HepG2 (cell line): ENCODE results near the gene ALOX5. TPM values are rescaled to one million over a fixed set of nuclear protein-coding genes. Genes with fewer than 3 reads are reported as not detected.

ENCODE experiments used
- ATAC-seq: fragments of 200-7000 bp; cut with Tn5 transposase; 3 replicates; pipeline ENCODE4 v1.9.1; 2020; ENCODE audit warnings: mild to moderate bottlenecking, moderate library complexity
- BruUV-seq: library from RNA; stranded (reverse); fragments of 400-500 nt; replicated peaks from 2 replicates; lab custom pipeline; 2021; lab: Mats Ljungman, UMichigan
- CTCF ChIA-PET: fragments of 300-600 bp; formaldehyde crosslinking; extraction: SDS; loops from one replicate; lab custom pipeline; 2021; ENCODE audit warnings: low total read pairs, inconsistent platforms, low intra/inter-chr PET ratio; lab: Yijun Ruan, JAX
- POLR2A ChIA-PET: fragments of 350-600 bp; sonication (Branson Sonifier 250); formaldehyde crosslinking; loops from one replicate; lab custom pipeline; 2020; ENCODE audit warnings: antibody characterized with exemption, inconsistent platforms; lab: Yijun Ruan, JAX
- DNase-seq: peaks from one replicate; pipeline ENCODE4 v3.0.0-alpha.2; 2015; ENCODE audit warnings: low spot score
- FAIRE-seq: peaks from 3 replicates; lab custom pipeline; 2011; peaks lifted over from hg19 to GRCh38; lab: Jason Lieb, UNC
- H2AFZ ChIP-seq: one replicate; pipeline ENCODE4 v1.6.1; 2011; ENCODE audit warnings: low read length, inconsistent platforms
- H3K27ac ChIP-seq: fragments of 300-600 bp; 3 replicates; pipeline ENCODE4 v1.8.0; 2011; ENCODE audit warnings: mixed run types, mild to moderate bottlenecking, mixed read lengths, low read length, inconsistent platforms; ENCODE audit not compliant: insufficient read depth; ENCODE audit errors: extremely low read length
- H3K27me3 ChIP-seq, 2 experiments: fragments of 200-600 bp in 1 of 2; 2 replicates in 1 of 2; 3 replicates in 1 of 2; pipeline versions ENCODE4 v1.6.0 to v1.8.0; 2011; ENCODE audit warnings: low read length in 2 of 2, mild to moderate bottlenecking in 2 of 2, moderate library complexity in 2 of 2, inconsistent platforms in 1 of 2; ENCODE audit not compliant: insufficient read depth in 2 of 2, control insufficient read depth in 1 of 2
- H3K36me3 ChIP-seq, 2 experiments: fragments of 200-600 bp in 1 of 2; replicated peaks in 1 of 2; 2 replicates in 1 of 2; 3 replicates in 1 of 2; pipeline versions ENCODE4 v1.5.1 to v1.8.0; 2011; ENCODE audit warnings: low read length in 2 of 2, inconsistent platforms in 1 of 2; ENCODE audit not compliant: insufficient read depth in 2 of 2, control insufficient read depth in 1 of 2
- H3K4me1 ChIP-seq: 2 replicates; pipeline ENCODE4 v1.5.1; 2012; ENCODE audit warnings: low read length, inconsistent platforms; ENCODE audit not compliant: insufficient read depth
- H3K4me2 ChIP-seq: 2 replicates; pipeline ENCODE4 v1.6.0; 2011; ENCODE audit warnings: low read depth, low read length, inconsistent platforms
- H3K4me3 ChIP-seq, 3 experiments: fragments of 200-600 bp in 1 of 3; sonication (generic), shearing (Covaris generic) in 1 of 3; replicated peaks in 1 of 3; 2 replicates each; pipeline ENCODE4 v1.5.1; 2011 to 2016; ENCODE audit warnings: low read length in 3 of 3, inconsistent platforms in 2 of 3, low read depth in 2 of 3, mild to moderate bottlenecking in 2 of 3, control low read depth in 1 of 3, mixed read lengths in 1 of 3; ENCODE audit not compliant: insufficient read depth in 1 of 3
- H3K79me2 ChIP-seq: one replicate; pipeline ENCODE4 v1.6.1; 2011; ENCODE audit warnings: low read length, inconsistent platforms; ENCODE audit not compliant: insufficient read depth
- H3K9ac ChIP-seq: 2 replicates; pipeline ENCODE4 v1.6.0; 2011; ENCODE audit warnings: mild to moderate bottlenecking, low read depth, low read length, inconsistent platforms; ENCODE audit not compliant: insufficient read depth
- H3K9me3 ChIP-seq: 2 replicates; pipeline ENCODE4 v1.5.1; 2012; ENCODE audit warnings: mild to moderate bottlenecking, low read length
- H4K20me1 ChIP-seq: 2 replicates; pipeline ENCODE4 v1.6.0; 2011; ENCODE audit warnings: inconsistent platforms, mild to moderate bottlenecking, low read length, moderate library complexity; ENCODE audit not compliant: insufficient read depth
- GFI1 ChIP-seq: sonication (generic); formaldehyde crosslinking; IDR thresholded peaks from 2 replicates; pipeline ENCODE4 v1.5.0; 2020; ENCODE audit warnings: missing genetic modification reagents, mild to moderate bottlenecking, borderline replicate concordance
- GPN1 ChIP-seq: sonication (generic); formaldehyde crosslinking; IDR thresholded peaks from 2 replicates; pipeline ENCODE4 v1.5.1; 2020; ENCODE audit warnings: missing genetic modification reagents, borderline replicate concordance
- HMGXB3 ChIP-seq: sonication (generic); formaldehyde crosslinking; IDR thresholded peaks from 2 replicates; pipeline ENCODE4 v1.4.0; 2020; ENCODE audit warnings: missing genetic modification reagents, borderline replicate concordance
- IRF1 ChIP-seq: sonication (generic); formaldehyde crosslinking; IDR thresholded peaks from 2 replicates; pipeline ENCODE4 v1.4.0; 2020; ENCODE audit warnings: low read depth, mild to moderate bottlenecking, missing genetic modification reagents
- MTA1 ChIP-seq: sonication (generic); formaldehyde crosslinking; IDR thresholded peaks from 2 replicates; pipeline ENCODE4 v1.4.0; 2020; ENCODE audit warnings: missing genetic modification reagents, mild to moderate bottlenecking, borderline replicate concordance
- TCF12 ChIP-seq, 2 experiments: fragments of 450-650 bp in 1 of 2; sonication (generic) in 1 of 2; formaldehyde crosslinking in 1 of 2; IDR thresholded peaks; 2 replicates each; pipeline versions ENCODE4 v1.6.1 to v1.8.0; 2017 to 2022; ENCODE audit warnings: antibody characterized with exemption in 1 of 2, mild to moderate bottlenecking in 1 of 2, missing genetic modification reagents in 1 of 2, moderate library complexity in 1 of 2
- ZFP36L1 ChIP-seq: sonication (generic); formaldehyde crosslinking; IDR thresholded peaks from 2 replicates; pipeline ENCODE4 v1.8.0; 2022; ENCODE audit warnings: mild to moderate bottlenecking, missing genetic modification reagents, moderate library complexity
- ZMYM3 ChIP-seq: sonication (generic); formaldehyde crosslinking; IDR thresholded peaks from 2 replicates; pipeline ENCODE4 v1.5.1; 2020; ENCODE audit warnings: mild to moderate bottlenecking, missing genetic modification reagents
- WGBS: methylation state at CpG from one replicate; pipeline ENCODE4 v1.1.6; 2017; ENCODE audit warnings: low lambda C conversion rate; 5-methylcytosine and 5-hydroxymethylcytosine counted together
- in situ Hi-C: cut with HindIII; loops from 2 replicates; pipeline ENCODE4 v1.10.0; 2017; ENCODE audit warnings: low pct_unique_long_range_greater_than_20kb; ENCODE audit not compliant: extremely low pct_ligation_motif_present
- intact Hi-C: fragments of 100-400 bp; cut with micrococcal nuclease; formaldehyde crosslinking; loops from one replicate; pipeline ENCODE4 v1.10.0; 2022; ENCODE audit not compliant: unreplicated experiment
- polyA plus RNA-seq, 8 experiments: library from polyadenylated mRNA; depleted of rRNA in 3 of 8; stranded (reverse) in 7 of 8; unstranded in 1 of 8; fragments of >200 nt; fragmentation: Illumina TruSeq in 4 of 8; extraction: Trizol in 4 of 8; gene quantifications; 2 replicates each; pipeline versions ENCODE4 v1.2.1 to v1.2.3, GENCODE V29; 2011 to 2016; ENCODE audit warnings: low read depth in 4 of 8, missing spikeins in 1 of 8, mixed read lengths in 1 of 8; ENCODE audit not compliant: insufficient read depth in 1 of 8
- total RNA-seq, 5 experiments: library from RNA; depleted of rRNA; stranded (reverse); fragments of >200 nt; fragmentation: Illumina TruSeq; extraction: Trizol; gene quantifications; 2 replicates each; pipeline ENCODE4 v1.2.3, GENCODE V29; 2016; ENCODE audit warnings: low read depth in 1 of 5
- TF ChIP-seq, protein P1 (sequence below): sonication (generic); formaldehyde crosslinking; IDR thresholded peaks from 2 replicates; pipeline ENCODE4 v1.8.0; 2022; ENCODE audit warnings: missing genetic modification reagents, mild to moderate bottlenecking, inconsistent platforms, borderline replicate concordance
- TF ChIP-seq, protein P2 (sequence below): sonication (generic); formaldehyde crosslinking; IDR thresholded peaks from 2 replicates; pipeline ENCODE4 v1.4.0; 2020; ENCODE audit warnings: missing genetic modification reagents
- TF ChIP-seq, protein P3 (sequence below): sonication (generic); formaldehyde crosslinking; IDR thresholded peaks from 2 replicates; pipeline ENCODE4 v1.4.0; 2020; ENCODE audit warnings: missing genetic modification reagents, low read depth, mild to moderate bottlenecking, borderline replicate concordance

Gene ALOX5
- total and polyA plus RNA-seq, 2 of the 13 experiments (the other 11 are each of a cell fraction or from before 2014, with no cell fraction given), result 0.04 TPM; not detected in 1

- no peak for TF ChIP-seq IRF1 (CRISPR knock-in tag)
- no peak for TF ChIP-seq GFI1 (CRISPR knock-in tag)
- TF ChIP-seq, protein P1, sequence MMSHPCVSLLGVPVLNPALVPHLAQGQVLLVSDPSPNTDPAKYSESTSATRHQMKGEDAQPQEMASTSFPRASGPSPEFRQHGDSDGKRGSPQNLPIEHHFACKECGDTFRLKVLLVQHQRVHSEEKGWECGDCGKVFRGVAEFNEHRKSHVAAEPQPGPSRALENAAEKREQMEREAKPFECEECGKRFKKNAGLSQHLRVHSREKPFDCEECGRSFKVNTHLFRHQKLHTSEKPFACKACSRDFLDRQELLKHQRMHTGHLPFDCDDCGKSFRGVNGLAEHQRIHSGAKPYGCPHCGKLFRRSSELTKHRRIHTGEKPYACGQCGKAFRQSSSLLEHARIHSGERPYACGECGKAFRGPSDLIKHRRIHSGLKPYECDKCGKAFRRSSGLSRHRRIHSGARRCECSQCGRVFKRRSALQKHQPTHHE (CRISPR knock-in tag), result no peak
- TF ChIP-seq ZMYM3 (CRISPR knock-in tag), result no peak
These were observed 65.9 kb downstream of the ALOX5 start (continued) for GRCh38 chr10:45439873-45440272.

DNA sequence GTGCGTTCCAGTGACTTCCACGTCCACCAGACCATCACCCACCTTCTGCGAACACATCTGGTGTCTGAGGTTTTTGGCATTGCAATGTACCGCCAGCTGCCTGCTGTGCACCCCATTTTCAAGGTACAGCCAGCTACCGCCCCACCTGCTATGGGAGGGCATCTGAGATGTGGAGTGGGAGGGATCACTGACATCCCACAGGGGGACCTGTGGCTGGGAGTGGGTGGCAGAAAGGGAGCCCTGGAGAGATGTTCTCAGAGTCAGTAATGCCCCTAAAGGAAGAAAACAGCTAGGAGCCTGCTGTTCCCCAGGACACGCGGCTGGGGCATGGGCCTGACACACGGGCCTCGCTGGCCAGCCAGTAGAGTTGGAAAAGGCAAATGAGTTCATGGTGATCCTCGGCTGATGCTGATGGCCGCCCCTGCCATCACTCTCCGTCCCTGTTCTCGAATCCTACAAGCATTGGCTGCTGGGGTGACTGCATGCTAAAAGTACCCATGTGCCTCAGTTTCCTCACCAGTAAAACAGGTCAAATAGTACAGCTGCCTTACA, 66.6 kb downstream of the ALOX5 start:
- DNase-seq (no peak), FAIRE-seq (no peak), ATAC-seq (no peak)
- in situ Hi-C loops (loop anchor here (10.0 to 25.0 kb wide), 2 partner anchors 206 to 428 kb away; partner anchors contain the start of gene ZNF22), intact Hi-C loops (loop anchor here (10.0 kb wide), 1 partner anchor 436 kb away; the partner anchor contains the start of gene ZNF22)
- no peaks in the 10 kb centered on the region for H3K79me2 ChIP-seq
- H4K20me1 ChIP-seq, result no peaks in the 10 kb centered on the region
- H3K4me1 ChIP-seq, result peaks cover 23% of the 10 kb centered on the region
- H2AFZ ChIP-seq, result no peak overlapping the region
- 41% methylated on average over 8 of the region's 13 CpGs for WGBS
- ChIA-PET CTCF (no interaction called here), POLR2A (no interaction called here)
- peaks cover 0 to 2% of the 10 kb centered on the region in 2 experiments; a peak in 1 of 5 replicates for H3K27me3 ChIP-seq
- no peak overlapping the region for H3K9ac ChIP-seq
- H3K27ac ChIP-seq, result no peak overlapping the region
- no peaks in the 10 kb centered on the region for H3K36me3 ChIP-seq
- H3K4me2 ChIP-seq, result no peak overlapping the region
- no TSS peak for BruUV-seq
- H3K9me3 ChIP-seq, result no peaks in the 10 kb centered on the region; the same call in 1 of the 2 replicates
- no peak overlapping the region for H3K4me3 ChIP-seq
- no peak for TF ChIP-seq TCF12 (IDR thresholded peaks at IDR 0.05)
- TF ChIP-seq TCF12 (CRISPR knock-in tag; IDR thresholded peaks at IDR 0.05), result no peak
- TF ChIP-seq, protein P2, sequence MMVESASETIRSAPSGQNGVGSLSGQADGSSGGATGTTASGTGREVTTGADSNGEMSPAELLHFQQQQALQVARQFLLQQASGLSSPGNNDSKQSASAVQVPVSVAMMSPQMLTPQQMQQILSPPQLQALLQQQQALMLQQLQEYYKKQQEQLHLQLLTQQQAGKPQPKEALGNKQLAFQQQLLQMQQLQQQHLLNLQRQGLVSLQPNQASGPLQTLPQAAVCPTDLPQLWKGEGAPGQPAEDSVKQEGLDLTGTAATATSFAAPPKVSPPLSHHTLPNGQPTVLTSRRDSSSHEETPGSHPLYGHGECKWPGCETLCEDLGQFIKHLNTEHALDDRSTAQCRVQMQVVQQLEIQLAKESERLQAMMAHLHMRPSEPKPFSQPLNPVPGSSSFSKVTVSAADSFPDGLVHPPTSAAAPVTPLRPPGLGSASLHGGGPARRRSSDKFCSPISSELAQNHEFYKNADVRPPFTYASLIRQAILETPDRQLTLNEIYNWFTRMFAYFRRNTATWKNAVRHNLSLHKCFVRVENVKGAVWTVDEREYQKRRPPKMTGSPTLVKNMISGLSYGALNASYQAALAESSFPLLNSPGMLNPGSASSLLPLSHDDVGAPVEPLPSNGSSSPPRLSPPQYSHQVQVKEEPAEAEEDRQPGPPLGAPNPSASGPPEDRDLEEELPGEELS (CRISPR knock-in tag), result no peak
- TF ChIP-seq MTA1, result no peak
- TF ChIP-seq, protein P3, sequence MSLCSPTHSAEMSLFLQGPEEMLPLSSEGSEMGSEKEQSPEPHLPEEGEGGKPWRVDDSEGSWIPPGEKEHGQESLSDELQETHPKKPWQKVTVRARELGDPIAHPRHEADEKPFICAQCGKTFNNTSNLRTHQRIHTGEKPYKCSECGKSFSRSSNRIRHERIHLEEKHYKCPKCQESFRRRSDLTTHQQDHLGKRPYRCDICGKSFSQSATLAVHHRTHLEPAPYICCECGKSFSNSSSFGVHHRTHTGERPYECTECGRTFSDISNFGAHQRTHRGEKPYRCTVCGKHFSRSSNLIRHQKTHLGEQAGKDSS (CRISPR knock-in tag), result no peak
- TF ChIP-seq ZFP36L1, result no peak
- no peak for TF ChIP-seq GPN1 (CRISPR knock-in tag)
- no peak for TF ChIP-seq HMGXB3 (CRISPR knock-in tag)
